Measurements from ENCODE around the gene TCAP.

- no peak for TF ChIP-seq CTCF (IDR thresholded peaks at IDR 0.05; ENCODE audit: insufficient read depth, low read depth, low read length)
- TF ChIP-seq EZH2 (IDR thresholded peaks at IDR 0.05; ENCODE audit: insufficient read depth, low read length), result no peak
Measured at GRCh38 chr17:39678340-39679116, 13.4 kb downstream of the TCAP start.

Measured in astrocyte (in vitro differentiated cells and primary cell).